ENCODE results near the gene LRBA.

GRCh38 chr4:150332961-150333360 is 682.1 kb downstream of the LRBA start:
- TF ChIP-seq CEBPB (IDR thresholded peaks at IDR 0.05; ENCODE audit: low read depth, low read length) (no peak), SMC3 (IDR thresholded peaks at IDR 0.05; ENCODE audit: low read depth, low read length) (no peak), POLR2A (IDR thresholded peaks at IDR 0.05; ENCODE audit: low read depth, low read length) (no peak), MAZ (IDR thresholded peaks at IDR 0.05; ENCODE audit: borderline replicate concordance, low read depth, low read length) (no peak), CTCF (conservative IDR thresholded peaks at IDR 0.05; ENCODE audit: low read depth, low read length) (no peak), FOS (IDR thresholded peaks at IDR 0.05; ENCODE audit: low read depth, low read length) (no peak), RAD21 (IDR thresholded peaks at IDR 0.05; ENCODE audit: low read length) (no peak)
